ENCODE measurements around the gene RASSF1.
A peak's percentile ranks its signal among the peaks of the same experiment; 100 is the strongest.

The RASSF1 gene, protein sequence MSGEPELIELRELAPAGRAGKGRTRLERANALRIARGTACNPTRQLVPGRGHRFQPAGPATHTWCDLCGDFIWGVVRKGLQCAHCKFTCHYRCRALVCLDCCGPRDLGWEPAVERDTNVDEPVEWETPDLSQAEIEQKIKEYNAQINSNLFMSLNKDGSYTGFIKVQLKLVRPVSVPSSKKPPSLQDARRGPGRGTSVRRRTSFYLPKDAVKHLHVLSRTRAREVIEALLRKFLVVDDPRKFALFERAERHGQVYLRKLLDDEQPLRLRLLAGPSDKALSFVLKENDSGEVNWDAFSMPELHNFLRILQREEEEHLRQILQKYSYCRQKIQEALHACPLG

GRCh38 chr3:50340448-50341329 lies at the start of gene RASSF1:
Gene RASSF1, minus strand, starts transcription at chr3:50340836. Its CDS starts 31 bp downstream, at chr3:50340805.
- DNase-seq: peak; percentile 82

GRCh38 chr3:50389414-50389767 lies 48.8 kb upstream of the RASSF1 start:
- no peak for DNase-seq

DNA sequence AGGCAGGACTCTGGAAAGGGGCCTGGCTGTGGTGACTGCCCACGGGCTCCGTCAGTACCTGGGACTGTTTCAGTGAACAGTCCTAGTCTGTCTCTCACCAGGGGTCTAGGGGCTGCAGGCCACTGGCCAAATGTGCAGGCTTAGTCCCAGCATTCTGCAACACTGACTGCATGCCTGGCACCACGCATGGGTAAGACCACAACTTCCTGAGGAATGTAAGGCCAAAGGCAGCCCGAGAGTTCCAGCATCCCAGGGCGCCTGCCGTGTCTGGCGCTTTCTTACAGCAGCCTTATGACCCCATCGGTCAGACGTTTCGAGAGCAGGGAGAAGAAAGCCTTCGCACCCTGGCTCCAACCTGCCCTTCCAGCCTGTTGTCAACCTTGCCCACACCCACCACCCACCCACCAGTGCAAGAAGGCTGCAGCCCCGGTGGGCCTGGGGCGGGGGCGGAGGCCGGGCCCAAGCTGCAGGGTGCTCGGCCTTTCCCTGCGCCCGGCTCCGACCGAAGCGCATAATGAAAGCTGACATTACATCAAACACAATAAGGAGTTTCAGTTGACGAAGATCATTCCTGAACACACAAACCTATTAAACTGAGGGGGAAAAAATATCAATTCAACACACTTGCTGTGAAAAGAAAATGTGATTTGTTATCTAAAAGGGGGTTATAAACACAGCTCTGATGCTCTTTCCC lies 48.2 kb upstream of the RASSF1 start:
- DNase-seq: no peak

GRCh38 chr3:50388016-50388719 lies 47.5 kb upstream of the RASSF1 start:
- peak; percentile 8 for DNase-seq

GRCh38 chr3:50385754-50386153 lies 45.1 kb upstream of the RASSF1 start:
- DNase-seq: no peak

- no peak for DNase-seq
Observed at GRCh38 chr3:50383750-50384149, 43.1 kb upstream of the RASSF1 start.

DNA sequence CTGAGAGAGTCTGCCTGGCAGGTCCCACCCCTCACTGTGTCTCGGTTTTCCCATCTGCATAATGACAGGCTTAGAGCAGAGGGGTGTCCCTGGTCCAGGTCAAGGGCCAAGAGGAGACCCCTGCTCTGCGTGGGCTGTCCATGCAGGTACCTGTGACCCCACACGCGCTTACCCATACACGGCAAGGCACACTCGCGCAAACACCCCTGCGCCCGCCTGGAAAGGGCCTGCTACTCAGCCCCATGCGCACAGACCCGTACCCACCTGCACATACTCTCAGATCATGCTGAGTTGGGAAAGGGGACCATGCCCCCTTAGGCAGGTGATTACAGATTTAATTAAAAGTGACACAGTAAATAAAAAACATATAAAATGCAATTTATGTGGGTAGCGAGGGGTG lies 42.1 kb upstream of the RASSF1 start:
- no peak for DNase-seq

DNA sequence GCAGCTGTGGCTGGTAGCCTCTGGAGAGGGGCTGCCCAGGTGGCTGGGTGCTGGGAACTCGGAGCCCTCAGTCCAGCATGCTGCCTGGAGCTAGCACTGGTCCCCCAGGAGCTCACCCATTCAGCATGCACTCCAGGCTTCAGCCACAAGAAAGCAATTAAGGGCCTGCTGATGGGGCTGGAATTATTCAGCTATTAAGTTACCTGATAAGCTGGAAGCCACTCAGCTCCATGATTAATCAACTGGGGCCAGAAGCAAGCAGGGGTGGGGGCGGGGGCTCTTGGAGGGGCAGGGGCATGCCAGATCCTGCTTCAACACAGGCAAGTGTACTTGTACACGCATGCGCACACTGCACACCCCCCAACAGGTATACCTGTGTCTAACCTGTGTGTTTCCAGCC lies 40.7 kb upstream of the RASSF1 start:
- no peak for DNase-seq

- DNase-seq: no peak
Observed at GRCh38 chr3:50380405-50381085, 39.9 kb upstream of the RASSF1 start.

GRCh38 chr3:50378757-50379156 lies 38.1 kb upstream of the RASSF1 start:
- DNase-seq: no peak

DNA sequence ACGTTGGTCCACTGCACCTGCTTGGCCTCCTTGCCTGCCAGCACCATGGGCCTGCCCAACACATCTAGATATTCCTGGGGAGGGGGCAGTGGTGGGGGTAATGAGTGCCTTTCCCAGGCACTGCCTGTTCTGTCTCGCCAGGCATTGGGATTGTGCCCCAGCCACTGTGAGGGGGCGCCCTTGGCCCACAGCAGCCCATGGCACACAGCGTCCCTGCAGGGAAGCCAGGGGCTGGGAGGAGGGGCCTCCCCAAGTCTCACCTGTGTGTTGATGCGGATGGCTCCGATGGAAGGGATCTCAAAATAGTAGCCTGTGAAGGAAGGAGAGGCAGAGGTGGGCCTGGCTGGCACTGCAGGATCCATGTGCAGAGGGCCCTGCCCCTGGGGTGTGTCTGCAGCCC lies 37.4 kb upstream of the RASSF1 start:
- DNase-seq: no peak

- no peak for DNase-seq
Observed at GRCh38 chr3:50375258-50375931, 34.8 kb upstream of the RASSF1 start.

DNA sequence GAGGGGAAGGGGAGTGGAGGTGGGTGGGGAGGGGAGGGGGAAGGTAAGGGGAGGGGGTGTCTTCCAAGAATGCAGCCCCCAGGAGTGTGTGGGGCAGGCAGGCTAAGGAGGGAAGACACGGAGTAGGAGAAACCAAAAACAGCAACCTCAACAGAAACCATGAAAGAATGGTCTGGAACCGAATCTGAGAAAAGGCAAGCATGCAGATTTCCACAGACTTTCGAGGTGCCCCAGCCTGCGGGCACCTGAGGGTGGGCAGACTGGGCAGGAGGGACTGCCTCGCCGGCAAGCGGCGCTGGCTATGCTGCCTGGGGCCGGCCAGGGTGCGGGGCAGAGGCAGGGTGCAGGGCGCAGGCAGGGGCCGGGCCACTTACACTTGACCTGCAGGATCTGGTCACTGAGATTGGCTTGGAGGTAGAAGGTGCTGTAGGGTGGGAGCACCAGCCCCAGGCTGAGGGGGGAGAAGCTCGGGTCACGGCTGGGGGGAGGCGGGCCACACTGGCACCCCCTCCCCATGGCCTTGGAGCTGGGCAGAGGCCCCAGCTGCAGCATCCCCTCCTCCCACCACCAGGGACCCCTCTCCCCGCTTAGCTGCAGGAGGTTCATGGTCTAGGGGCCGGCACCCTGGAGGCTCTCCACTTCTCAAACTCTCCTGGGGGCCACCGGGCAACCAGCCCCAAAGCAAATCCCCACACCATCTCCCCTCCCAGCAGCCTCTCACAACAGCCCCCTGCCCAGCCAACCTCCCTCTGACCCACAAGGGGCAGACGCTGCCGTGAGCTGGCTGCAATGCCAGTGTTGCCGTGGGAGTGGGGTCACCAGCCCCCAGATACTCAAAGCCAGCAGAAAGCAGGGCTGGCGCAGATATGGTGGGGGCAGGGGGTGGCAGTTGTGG lies 34.0 kb upstream of the RASSF1 start:
- no peak for DNase-seq

DNA sequence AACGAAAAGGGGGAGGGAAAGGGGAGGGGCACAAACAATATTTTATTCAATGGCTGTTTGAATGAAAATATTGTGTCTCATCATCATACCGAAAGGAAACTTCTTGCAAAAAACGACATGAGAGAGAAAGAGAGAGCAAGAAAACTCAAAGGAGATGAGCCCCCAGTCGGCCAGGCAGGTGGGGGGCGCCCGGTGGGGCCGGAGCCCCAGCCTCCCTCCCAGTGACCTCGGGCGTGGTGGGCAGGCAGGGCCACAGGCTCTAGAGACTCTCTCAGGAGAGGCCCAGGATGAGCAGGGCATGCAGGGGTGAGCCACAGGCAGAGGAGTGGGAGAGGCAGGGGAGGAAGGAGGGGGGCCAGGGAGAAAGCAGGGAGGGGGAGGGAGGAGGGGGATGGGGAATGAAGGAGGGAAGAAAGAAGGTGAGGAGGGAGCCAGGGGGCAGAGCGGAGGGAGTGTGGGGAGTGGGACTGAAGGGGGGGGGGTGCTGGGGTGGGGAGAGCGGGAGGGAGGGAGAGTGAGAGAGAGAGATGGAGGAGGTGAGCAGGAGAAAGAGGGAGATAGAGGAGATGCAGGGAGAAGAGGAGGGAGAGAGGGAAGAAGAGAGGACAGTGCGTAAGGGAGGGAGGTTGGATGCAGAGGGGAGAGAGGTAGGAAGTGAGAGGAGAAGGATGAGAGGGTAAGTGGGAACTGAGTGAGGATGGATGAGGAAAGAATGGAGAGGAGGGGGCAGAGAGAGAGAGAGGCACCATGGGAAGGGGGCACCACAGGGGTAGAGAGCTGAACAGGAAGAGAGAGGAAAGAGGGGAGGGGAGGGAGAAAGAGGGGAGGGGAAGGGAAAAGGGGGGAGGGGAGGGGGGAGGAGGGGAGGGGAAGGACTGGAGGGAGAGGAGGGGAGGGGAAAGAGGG lies 32.8 kb upstream of the RASSF1 start:
- no peak for DNase-seq

DNA sequence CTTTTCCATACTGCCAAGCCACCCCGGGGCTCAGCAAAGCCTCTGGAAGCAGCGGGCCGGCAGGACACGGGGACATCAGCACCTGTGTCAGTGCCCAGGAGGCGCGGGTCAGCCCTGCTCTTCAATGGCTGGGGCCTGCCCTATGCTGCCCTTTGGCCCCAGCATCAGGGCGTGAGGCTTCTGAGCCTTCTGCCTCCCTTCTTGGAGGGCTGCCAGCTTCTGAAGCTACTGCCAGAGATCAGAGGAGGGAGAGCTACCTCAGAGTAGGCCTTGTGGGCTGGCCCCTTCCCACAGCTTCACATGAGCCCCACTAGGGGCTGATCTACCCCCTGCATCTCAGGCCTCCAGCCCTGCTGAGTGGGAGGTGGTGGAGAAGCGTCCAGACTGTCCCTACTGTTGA lies 31.7 kb upstream of the RASSF1 start:
- DNase-seq: peak; percentile 48

- no peak for DNase-seq
Observed at GRCh38 chr3:50371133-50371685, 30.6 kb upstream of the RASSF1 start.

DNA sequence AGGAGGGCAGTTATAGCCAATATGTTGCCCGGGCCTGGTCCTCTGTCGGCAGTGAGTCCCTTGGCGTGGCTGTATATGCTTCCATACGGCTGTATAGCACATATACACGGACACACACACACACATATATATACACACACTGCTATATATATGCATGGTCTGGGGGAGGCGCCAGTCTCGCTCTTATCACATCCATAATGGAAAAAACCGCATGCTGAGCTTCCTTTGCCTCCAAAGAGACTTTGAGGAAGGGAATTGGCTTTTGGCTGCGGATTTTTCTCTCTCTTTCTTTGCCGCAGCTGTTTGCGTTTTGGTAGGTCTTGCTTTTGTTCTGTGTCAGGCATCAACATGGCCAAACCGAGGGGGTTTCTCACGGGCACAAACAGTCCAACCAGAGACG lies 30.0 kb upstream of the RASSF1 start:
- peak; percentile 64 for DNase-seq

GRCh38 chr3:50369012-50369670 lies 28.5 kb upstream of the RASSF1 start:
- DNase-seq: no peak

DNA sequence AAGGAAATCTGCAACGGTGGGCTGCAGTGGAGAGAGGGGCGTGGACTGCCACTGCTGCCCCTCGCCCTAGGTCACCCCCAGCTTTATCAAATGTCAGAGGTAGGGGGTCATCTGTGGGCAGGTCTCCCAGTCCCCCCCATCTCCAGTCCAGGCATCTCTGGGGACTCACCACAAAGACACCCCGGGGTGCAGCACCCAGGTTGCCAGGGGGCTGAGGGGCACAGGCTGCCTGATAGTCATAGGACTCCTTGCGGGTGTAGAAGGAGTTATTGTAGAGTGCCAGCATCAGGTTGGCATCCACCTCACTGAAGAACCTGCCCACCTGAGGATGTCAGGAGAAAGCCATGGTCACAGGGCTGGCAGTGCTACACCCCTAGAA lies 25.2 kb upstream of the RASSF1 start:
- DNase-seq: no peak
